Fibroblast of skin of right biceps (primary cell): Measurements from ENCODE around the gene ZKSCAN4.

Source experiments
- DNase-seq: peaks from one replicate; pipeline ENCODE4 v3.0.0-alpha.2; 2013

ZKSCAN4 gene

GRCh38 chr6:28245206-28245941 lies 6.7 kb downstream of the ZKSCAN4 start:
- DNase-seq, result no peak

GRCh38 chr6:28243946-28244345 lies 8.1 kb downstream of the ZKSCAN4 start:
- DNase-seq, result no peak

GRCh38 chr6:28240471-28240870 lies 11.6 kb downstream of the ZKSCAN4 start:
- DNase-seq, result no peak

- no peak for DNase-seq
Observed at GRCh38 chr6:28239636-28240035, 12.4 kb downstream of the ZKSCAN4 start.

- no peak for DNase-seq
Observed at GRCh38 chr6:28235912-28236452, 16.1 kb downstream of the ZKSCAN4 start.

DNA sequence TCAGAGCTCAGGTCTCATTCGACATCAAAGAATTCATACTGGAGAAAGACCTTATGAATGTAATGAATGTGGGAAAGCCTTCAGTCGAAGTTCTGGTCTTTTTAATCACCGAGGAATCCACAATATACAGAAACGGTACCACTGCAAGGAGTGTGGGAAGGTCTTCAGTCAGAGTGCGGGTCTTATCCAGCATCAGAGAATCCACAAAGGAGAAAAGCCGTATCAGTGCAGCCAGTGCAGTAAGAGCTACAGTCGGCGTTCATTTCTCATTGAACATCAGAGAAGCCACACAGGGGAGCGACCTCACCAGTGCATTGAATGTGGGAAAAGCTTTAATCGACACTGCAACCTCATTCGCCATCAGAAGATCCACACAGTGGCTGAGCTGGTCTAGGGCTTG lies 19.3 kb downstream of the ZKSCAN4 start:
- no peak for DNase-seq

- no peak for DNase-seq
Observed at GRCh38 chr6:28226460-28226859, 25.6 kb downstream of the ZKSCAN4 start.

DNA sequence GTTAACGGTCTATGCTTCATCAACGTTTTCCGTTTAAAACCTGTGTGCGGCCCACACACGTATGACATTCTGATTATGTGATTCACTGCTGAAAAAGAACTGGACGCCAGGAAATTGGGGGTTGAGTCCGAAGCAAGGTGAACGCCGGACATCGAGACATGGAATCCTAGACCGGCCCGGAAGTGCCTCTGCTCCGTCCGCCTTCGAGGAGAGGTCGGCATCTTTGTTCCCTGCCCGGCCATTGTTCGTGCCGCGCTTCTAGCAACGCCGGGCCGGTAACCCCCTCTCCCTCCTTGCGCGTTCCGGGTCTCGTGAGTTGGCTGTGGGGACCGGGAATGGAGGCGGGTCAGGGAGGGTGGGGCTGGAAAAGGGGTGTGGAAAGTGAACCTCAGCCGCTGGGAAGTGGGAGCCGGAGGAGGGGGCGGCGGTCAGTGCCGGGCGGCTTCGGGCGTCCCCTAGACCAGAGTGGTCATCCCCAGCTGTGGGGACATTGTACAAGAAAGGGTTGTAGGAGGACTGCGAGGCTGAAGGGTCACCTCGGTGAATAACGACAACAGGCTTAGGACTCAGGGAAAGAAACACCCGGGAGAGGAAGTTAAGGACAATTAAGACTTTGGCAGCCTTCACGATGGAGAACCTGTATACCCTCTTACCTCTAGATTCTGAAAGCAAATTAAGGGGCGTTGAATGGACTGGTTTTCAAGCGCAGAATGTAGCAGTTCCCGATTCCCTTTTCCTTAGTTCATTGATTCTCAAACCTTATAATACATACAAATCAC lies 26.8 kb downstream of the ZKSCAN4 start, which contains the start of gene ZSCAN9:
TSS of gene ZSCAN9 (plus strand) at position 220 of the 779 bp plus-strand sequence. CDS start 1,810 bp downstream, outside the sequence.
- peak; percentile 87 for DNase-seq

DNA sequence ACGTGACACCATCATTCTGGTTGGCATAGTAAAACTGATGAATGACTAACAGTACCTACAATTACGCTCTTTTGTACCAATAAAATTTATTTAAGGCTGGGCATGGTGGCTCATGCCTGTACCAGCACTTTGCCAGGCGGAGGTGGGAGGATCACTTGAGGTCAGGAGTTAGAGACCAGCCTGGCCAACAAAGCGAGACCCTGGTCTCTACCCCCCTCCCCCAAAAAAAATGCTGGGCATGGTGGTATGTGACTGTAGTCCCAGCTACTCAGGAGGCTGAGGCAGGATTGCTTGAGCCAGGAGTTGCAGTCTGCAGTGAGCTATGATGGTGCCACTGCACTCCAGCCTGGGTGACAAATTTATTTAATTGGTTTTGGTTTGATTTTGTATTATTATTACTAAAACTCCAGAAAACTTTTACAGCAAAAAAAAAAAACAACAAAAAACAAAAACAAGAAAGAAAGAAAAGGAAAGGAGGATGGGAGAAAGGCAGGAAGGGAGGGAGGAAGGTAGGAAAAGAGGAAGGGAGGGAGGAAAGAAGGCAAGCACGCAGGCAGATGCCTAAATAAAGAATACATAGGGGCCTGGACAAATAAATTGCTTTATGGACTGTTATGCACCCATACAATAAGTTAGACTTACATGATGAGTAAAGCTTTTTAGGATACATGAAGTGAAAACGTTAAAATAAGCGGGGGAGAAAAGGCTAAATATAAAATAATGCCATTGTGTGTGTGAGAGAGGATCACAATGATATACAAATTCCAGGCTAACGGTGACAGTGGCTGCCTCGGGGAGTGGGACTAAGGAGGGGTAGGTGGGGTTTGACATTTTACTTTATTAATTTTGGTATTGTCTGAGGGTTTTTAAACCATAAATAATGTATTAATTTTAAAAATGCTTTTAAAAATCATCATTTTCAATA lies 27.7 kb downstream of the ZKSCAN4 start:
- no peak for DNase-seq

- DNase-seq, result no peak
Observed at GRCh38 chr6:28220257-28221133, 31.6 kb downstream of the ZKSCAN4 start.

DNA sequence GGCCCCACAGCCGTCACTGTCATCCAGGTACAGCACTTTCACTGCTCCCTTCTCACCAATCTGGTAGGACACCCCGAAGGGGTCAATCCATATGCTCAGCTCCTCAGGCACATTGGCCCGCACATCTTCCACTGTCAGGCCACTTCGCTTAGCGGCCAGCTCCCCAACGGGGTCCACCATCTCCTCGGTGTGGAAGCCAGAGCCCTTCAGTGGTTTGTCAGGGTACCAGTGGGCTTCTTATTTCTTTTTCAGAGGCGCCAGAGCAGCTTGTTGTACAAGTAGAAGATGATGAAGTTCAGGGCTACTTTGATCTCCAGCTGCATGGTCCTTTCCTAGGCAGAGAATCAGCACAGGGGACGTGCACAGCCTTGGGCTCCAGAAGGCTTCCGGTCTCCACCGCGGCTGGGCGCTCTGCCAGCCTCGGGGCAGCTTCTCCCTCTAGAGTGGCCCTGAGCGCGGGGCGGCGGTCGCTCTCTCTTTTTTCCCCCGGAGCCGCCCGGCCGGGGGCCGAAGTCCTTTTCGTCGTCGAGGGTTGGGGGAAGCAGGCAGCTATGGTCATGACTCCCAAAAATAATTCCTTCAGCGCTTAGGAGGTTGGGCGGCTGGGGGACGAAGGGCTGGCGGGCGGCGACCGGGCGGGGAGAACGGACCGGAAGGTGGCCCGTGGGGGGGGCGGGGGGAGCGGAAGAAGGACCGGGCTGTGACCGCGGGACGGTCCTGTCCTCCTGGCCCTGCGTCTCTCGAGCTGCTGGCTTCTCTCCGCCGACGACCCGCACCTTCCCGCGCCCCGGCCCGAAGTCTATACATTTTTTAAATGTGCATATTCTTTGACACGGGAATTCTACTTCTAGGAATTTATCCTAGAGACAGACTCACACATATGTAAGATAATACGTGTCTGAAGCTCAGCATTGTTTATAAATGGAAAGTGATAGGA lies 33.5 kb downstream of the ZKSCAN4 start:
- DNase-seq, result peak; percentile 76

- DNase-seq, result no peak
Observed at GRCh38 chr6:28217890-28218289, 34.2 kb downstream of the ZKSCAN4 start.

DNA sequence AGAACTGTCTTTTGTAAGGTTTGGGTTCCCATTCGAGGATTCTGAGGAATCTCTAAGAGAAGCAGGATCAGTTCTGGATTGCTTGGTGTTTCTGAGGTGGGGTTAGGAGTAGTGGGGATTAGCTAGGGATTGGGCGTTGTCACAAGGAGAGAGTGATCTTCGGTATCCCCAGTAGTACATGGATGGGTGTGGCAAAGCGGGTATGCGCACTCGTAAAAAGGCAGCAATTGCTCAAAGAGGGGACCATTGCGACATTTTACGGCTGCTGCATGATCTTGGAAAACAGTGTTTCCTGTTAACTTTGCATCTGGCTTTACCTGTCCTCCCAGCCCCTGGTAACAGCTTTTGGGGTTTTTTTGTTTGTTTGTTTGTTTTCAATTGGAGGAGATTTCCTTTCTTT lies 36.6 kb downstream of the ZKSCAN4 start:
- peak; percentile 25 for DNase-seq

DNA sequence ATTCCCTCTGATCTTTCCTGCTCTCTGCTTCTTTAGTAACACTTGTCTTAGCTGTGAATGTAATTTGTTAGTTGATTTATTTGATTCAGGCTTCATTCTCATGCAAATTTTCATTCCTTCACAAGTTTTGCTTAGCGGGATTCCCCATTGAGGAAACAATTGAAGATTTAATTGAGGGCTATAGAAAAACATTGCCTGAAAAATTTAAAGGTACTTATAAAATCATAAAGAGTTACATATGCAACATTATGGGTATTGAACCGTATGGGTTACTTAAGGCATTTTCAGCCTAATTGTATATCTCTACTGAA lies 38.9 kb downstream of the ZKSCAN4 start:
- DNase-seq, result no peak

GRCh38 chr6:28212510-28213212 lies 39.4 kb downstream of the ZKSCAN4 start:
- DNase-seq, result peak; percentile 86

- no peak for DNase-seq
Observed at GRCh38 chr6:28211840-28212509, 40.1 kb downstream of the ZKSCAN4 start.

- no peak for DNase-seq
Observed at GRCh38 chr6:28209753-28210535, 42.1 kb downstream of the ZKSCAN4 start.

DNA sequence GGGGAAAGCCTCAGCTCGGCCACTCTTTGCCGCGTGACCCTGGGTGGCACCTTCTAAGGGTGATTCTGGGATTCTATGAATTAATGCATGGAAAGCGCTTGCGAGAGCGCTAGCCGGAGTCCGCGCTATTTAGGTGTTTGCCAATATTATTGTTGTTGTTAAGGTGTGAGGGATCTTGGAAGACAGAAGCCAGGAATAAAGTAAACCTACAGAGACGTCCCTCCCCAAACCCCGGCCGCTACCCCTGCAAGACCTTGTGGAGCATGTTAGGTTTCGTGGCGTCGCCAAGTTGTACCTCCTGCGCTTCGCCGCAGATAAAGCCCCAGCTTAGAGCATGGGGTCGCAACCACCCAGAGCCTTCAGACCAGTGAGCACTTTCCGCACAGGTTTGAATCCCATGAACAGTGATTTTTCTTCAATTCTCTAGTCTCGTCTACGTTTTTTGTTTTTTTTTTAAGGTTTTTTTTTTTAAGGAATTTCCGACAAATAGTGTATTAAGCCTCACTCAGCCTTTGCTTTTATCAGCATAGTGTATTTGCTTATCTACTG lies 43.9 kb downstream of the ZKSCAN4 start:
- DNase-seq, result no peak
